Ishikawa (cell line): ENCODE data around the gene ADAMTS13.

Experiments
- CEBPB ChIP-seq: IDR thresholded peaks from 2 replicates; pipeline ENCODE4 v1.6.1; 2012
- CREB1 ChIP-seq: IDR thresholded peaks from 2 replicates; pipeline ENCODE4 v1.6.1; 2012; ENCODE audit warnings: low read depth
- EGR1 ChIP-seq: IDR thresholded peaks from 2 replicates; pipeline ENCODE4 v1.6.1; 2012
- EP300 ChIP-seq: IDR thresholded peaks from 2 replicates; pipeline ENCODE4 v1.6.1; 2012; ENCODE audit warnings: borderline replicate concordance
- FOXM1 ChIP-seq: IDR thresholded peaks from 2 replicates; pipeline ENCODE4 v1.6.1; 2012; ENCODE audit warnings: low read depth, borderline replicate concordance
- MAX ChIP-seq: IDR thresholded peaks from 2 replicates; pipeline ENCODE4 v1.6.1; 2012
- NFIC ChIP-seq: IDR thresholded peaks from 2 replicates; pipeline ENCODE4 v1.6.1; 2012
- RAD21 ChIP-seq: IDR thresholded peaks from 2 replicates; pipeline ENCODE4 v1.6.1; 2012; ENCODE audit warnings: low read depth
- REST ChIP-seq: IDR thresholded peaks from 2 replicates; pipeline ENCODE4 v1.6.1; 2012; ENCODE audit warnings: low read depth, mild to moderate bottlenecking
- TAF1 ChIP-seq: IDR thresholded peaks from 2 replicates; pipeline ENCODE4 v1.6.1; 2012; ENCODE audit warnings: low read depth, mild to moderate bottlenecking
- YY1 ChIP-seq: IDR thresholded peaks from 2 replicates; pipeline ENCODE4 v1.6.1; 2012; ENCODE audit warnings: low read depth
- ZBTB7A ChIP-seq: IDR thresholded peaks from 2 replicates; pipeline ENCODE4 v1.6.1; 2012; ENCODE audit warnings: low read depth
- TF ChIP-seq, protein P1 (sequence below): IDR thresholded peaks from 2 replicates; pipeline ENCODE4 v1.6.1; 2012

- TF ChIP-seq CEBPB (no peak), TAF1 (no peak), NFIC (no peak), EP300 (no peak), YY1 (no peak), EGR1 (no peak), CREB1 (no peak), FOXM1 (no peak), REST (no peak), MAX (no peak), ZBTB7A (no peak), RAD21 (no peak)
- TF ChIP-seq, protein P1, sequence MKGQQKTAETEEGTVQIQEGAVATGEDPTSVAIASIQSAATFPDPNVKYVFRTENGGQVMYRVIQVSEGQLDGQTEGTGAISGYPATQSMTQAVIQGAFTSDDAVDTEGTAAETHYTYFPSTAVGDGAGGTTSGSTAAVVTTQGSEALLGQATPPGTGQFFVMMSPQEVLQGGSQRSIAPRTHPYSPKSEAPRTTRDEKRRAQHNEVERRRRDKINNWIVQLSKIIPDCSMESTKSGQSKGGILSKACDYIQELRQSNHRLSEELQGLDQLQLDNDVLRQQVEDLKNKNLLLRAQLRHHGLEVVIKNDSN: no peak
Observed at GRCh38 chr9:133419005-133419404, 3.2 kb upstream of the ADAMTS13 start.
